BLaER1 (cell line): ENCODE measurements around the gene E2F1.

Experiments
- H3K27ac ChIP-seq: shearing (Covaris generic); formaldehyde crosslinking; 2 replicates; pipeline ENCODE4 v1.8.1; 2022
- H3K27me3 ChIP-seq: shearing (Covaris generic); formaldehyde crosslinking; 2 replicates; pipeline ENCODE4 v1.8.1; 2022
- H3K36me3 ChIP-seq: shearing (Covaris generic); formaldehyde crosslinking; 2 replicates; pipeline ENCODE4 v1.8.1; 2022
- H3K4me1 ChIP-seq: shearing (Covaris generic); formaldehyde crosslinking; 2 replicates; pipeline ENCODE4 v1.8.1; 2022
- H3K4me2 ChIP-seq: shearing (Covaris generic); formaldehyde crosslinking; 2 replicates; pipeline ENCODE4 v1.8.1; 2022
- H3K4me3 ChIP-seq: shearing (Covaris generic); formaldehyde crosslinking; 2 replicates; pipeline ENCODE4 v1.8.1; 2022
- H3K9ac ChIP-seq: shearing (Covaris generic); formaldehyde crosslinking; 2 replicates; pipeline ENCODE4 v1.8.1; 2022
- H3K9me3 ChIP-seq: shearing (Covaris generic); formaldehyde crosslinking; 2 replicates; pipeline ENCODE4 v1.8.1; 2022
- H4K20me1 ChIP-seq: shearing (Covaris generic); formaldehyde crosslinking; 2 replicates; pipeline ENCODE4 v1.8.1; 2022
- Cebpa-rat ChIP-seq: shearing (Covaris generic); IDR thresholded peaks from 2 replicates; pipeline ENCODE4 v1.8.1; 2022

Gene E2F1

DNA sequence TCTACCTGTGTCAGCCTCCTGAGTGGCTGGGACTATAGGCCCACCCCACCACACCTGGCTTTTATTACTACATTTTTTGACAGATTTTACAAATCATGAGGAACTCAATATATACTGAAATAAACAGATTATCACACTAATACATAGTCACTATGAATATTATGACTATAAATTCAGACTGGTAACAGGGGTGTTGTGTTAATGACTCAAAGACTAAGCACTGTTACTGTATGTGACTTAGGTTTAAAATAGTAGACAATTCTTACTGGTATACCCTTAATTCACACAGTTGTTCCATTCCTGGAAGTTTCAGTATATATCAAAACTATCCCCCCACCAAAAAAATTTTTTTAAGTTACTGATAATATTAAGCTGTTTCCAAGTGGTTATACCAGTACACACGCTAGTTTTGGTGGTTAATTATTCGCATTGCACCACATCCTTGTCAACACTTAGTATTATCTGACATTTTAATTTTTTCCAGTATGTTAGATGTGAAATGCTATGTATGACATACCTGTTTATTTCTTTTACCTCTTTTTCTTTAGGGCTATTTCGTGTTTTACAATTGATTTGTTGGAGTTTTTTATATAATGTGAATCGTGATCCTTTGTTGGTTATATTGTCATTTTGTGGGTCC is 58.5 kb downstream of the E2F1 start:
- Histone ChIP-seq H3K27me3 (no peaks in the 10 kb centered on the region), H3K9me3 (no peaks in the 10 kb centered on the region), H3K4me2 (no peak overlapping the region), H3K9ac (no peak overlapping the region), H3K27ac (no peak overlapping the region), H4K20me1 (0 out of 2 replicates have a peak, but pooled peaks cover 6% of the 10 kb centered on the region), H3K4me3 (no peak overlapping the region), H3K4me1 (no peaks in the 10 kb centered on the region), H3K36me3 (peaks cover 93% of the 10 kb centered on the region)
- TF ChIP-seq Cebpa-rat = no peak

- no peak overlapping the region for H3K4me2 ChIP-seq
- no peaks in the 10 kb centered on the region for H3K27me3 ChIP-seq
- H3K9me3 ChIP-seq = no peaks in the 10 kb centered on the region
- peaks cover 4% of the 10 kb centered on the region; the same call in 1 of the 2 replicates for H3K4me1 ChIP-seq
- no peak for TF ChIP-seq Cebpa-rat
- peaks cover 82% of the 10 kb centered on the region for H3K36me3 ChIP-seq
- no peak overlapping the region for H3K27ac ChIP-seq
- 0 out of 2 replicates have a peak, but pooled peaks cover 12% of the 10 kb centered on the region for H4K20me1 ChIP-seq
- H3K9ac ChIP-seq = no peak overlapping the region
- H3K4me3 ChIP-seq = no peak overlapping the region
Measured at GRCh38 chr20:33626190-33626589, 60.0 kb downstream of the E2F1 start.
